Naive thymus-derived CD4-positive, alpha-beta T cell (primary cell): ENCODE data around the gene ERP27. TPM values are rescaled to one million over a fixed set of nuclear protein-coding genes. Genes with fewer than 3 reads are reported as not detected.
A peak's percentile ranks its signal among the peaks of the same experiment; 100 is the strongest.

Experiments used
- ATAC-seq: fragments of 150-1000 bp; cut with Tn5 transposase; 2 replicates; pipeline ENCODE4 v1.10.0; 2021; ENCODE audit warnings: mild to moderate bottlenecking, moderate library complexity
- CTCF ChIA-PET: fragments of 350-600 bp; sonication (Branson Sonifier 250); formaldehyde crosslinking; loops from one replicate; lab custom pipeline; 2021; ENCODE audit warnings: antibody characterized with exemption; lab: Charles Lee
- POLR2A ChIA-PET: fragments of 350-600 bp; sonication (Branson Sonifier 250); formaldehyde crosslinking; loops from one replicate; lab custom pipeline; 2021; ENCODE audit warnings: antibody characterized with exemption, inconsistent platforms; lab: Charles Lee
- DNase-seq, 9 donors: peaks; one replicate each; pipeline versions ENCODE4 v3.0.0 to v3.0.0-alpha.2; 2020 to 2022; ENCODE audit warnings: mixed read lengths in 1 of 9
- H3K27ac ChIP-seq: one replicate; pipeline ENCODE4 v1.7.0; 2013; ENCODE audit warnings: mild to moderate bottlenecking, low read depth, low read length, moderate library complexity
- H3K27me3 ChIP-seq, 2 donors: one replicate each; pipeline ENCODE4 v1.7.0; 2013; ENCODE audit warnings: low read length in 2 of 2, mild to moderate bottlenecking in 2 of 2, moderate library complexity in 2 of 2; ENCODE audit not compliant: control insufficient read depth in 2 of 2, insufficient read depth in 2 of 2
- H3K36me3 ChIP-seq, 3 experiments: 1 replicate in 2 of 3; 2 replicates in 1 of 3; pipeline ENCODE4 v1.7.0; 2013; ENCODE audit warnings: low read length in 3 of 3, mild to moderate bottlenecking in 3 of 3, moderate library complexity in 1 of 3; ENCODE audit not compliant: insufficient read depth in 3 of 3, control insufficient read depth in 2 of 3
- H3K4me1 ChIP-seq, 2 donors: one replicate each; pipeline ENCODE4 v1.7.0; 2013; ENCODE audit warnings: low read length in 2 of 2, mild to moderate bottlenecking in 2 of 2, moderate library complexity in 1 of 2; ENCODE audit not compliant: control insufficient read depth in 2 of 2, insufficient read depth in 2 of 2
- H3K4me3 ChIP-seq: 2 replicates; pipeline ENCODE4 v1.7.0; 2013; ENCODE audit warnings: mild to moderate bottlenecking, low read length
- H3K9me3 ChIP-seq, 3 experiments: 1 replicate in 2 of 3; 2 replicates in 1 of 3; pipeline ENCODE4 v1.7.0; 2013; ENCODE audit warnings: low read length in 3 of 3; ENCODE audit not compliant: control insufficient read depth in 2 of 3
- H3K27ac Mint-ChIP-seq, 9 donors: one replicate each; pipeline ENCODE4 v1.8.0; 2020 to 2022; ENCODE audit warnings: mixed read lengths in 9 of 9, mild to moderate bottlenecking in 8 of 9, moderate library complexity in 5 of 9, inconsistent platforms in 2 of 9
- H3K27me3 Mint-ChIP-seq, 5 donors: one replicate each; pipeline ENCODE4 v1.8.0; 2021 to 2022; ENCODE audit warnings: mixed read lengths in 5 of 5, mild to moderate bottlenecking in 1 of 5
- H3K36me3 Mint-ChIP-seq, 5 donors: one replicate each; pipeline ENCODE4 v1.8.0; 2020 to 2022; ENCODE audit warnings: mixed read lengths in 5 of 5, mild to moderate bottlenecking in 3 of 5, inconsistent platforms in 1 of 5
- H3K4me1 Mint-ChIP-seq, 7 donors: one replicate each; pipeline ENCODE4 v1.8.0; 2020 to 2022; ENCODE audit warnings: mixed read lengths in 7 of 7, mild to moderate bottlenecking in 3 of 7, inconsistent platforms in 1 of 7
- H3K4me3 Mint-ChIP-seq, 10 donors: one replicate each; pipeline ENCODE4 v1.8.0; 2020 to 2022; ENCODE audit warnings: mild to moderate bottlenecking in 10 of 10, mixed read lengths in 10 of 10, moderate library complexity in 6 of 10, inconsistent platforms in 2 of 10
- H3K9me3 Mint-ChIP-seq, 11 donors: one replicate each; pipeline ENCODE4 v1.8.0; 2020 to 2022; ENCODE audit warnings: mixed read lengths in 11 of 11, mild to moderate bottlenecking in 4 of 11, inconsistent platforms in 1 of 11, moderate library complexity in 1 of 11
- intact Hi-C, 2 donors: fragments of 100-400 bp; cut with micrococcal nuclease; formaldehyde crosslinking; loops; one replicate each; pipeline ENCODE4 v1.15.1; 2023
- polyA plus RNA-seq, 2 donors: library from polyadenylated mRNA; unstranded; fragments of 300-500 nt; fragmentation: Illumina TruSeq; gene quantifications; one replicate each; pipeline ENCODE4 v1.2.3, GENCODE V29; 2021
- total RNA-seq, 6 experiments: library from RNA in 5 of 6; stranded (reverse) in 5 of 6; gene quantifications; 1 replicate in 5 of 6; 2 replicates in 1 of 6; pipeline ENCODE4 v1.2.3 and lab custom pipeline; 2021 to 2026

Gene ERP27
- total and polyA plus RNA-seq, 7 experiments from 2014 or later: 5.6 to 20.3 (median 13.1) TPM

- CTCF ChIA-PET: interaction anchor here (1.0 kb wide), 1 partner anchor 12 kb away, joined by 4 read pairs; no protein-coding TSS in a partner anchor
- Mint-ChIP-seq H3K4me1 (peaks cover 6 to 39% (median 21%) of the 10 kb centered on the region in 7 donors), H3K27me3 (no peaks in the 10 kb centered on the region), H3K36me3 (peaks cover under 1 to 31% (median 24%) of the 10 kb centered on the region in 5 donors), H3K27ac (peak overlapping the region in 1 of 9 donors; percentile 45), H3K4me3 (peak overlapping the region in 3 of 10 donors; percentile 11 to 31 (median 28)), H3K9me3 (peaks cover 0 to 2% (median 0%) of the 10 kb centered on the region in 11 donors)
- H3K4me1 ChIP-seq: peaks cover 0 to 3% of the 10 kb centered on the region in 2 donors
- H3K4me3 ChIP-seq: no peak overlapping the region
- ATAC-seq (no peak), DNase-seq (no peak)
- H3K27ac ChIP-seq: no peak overlapping the region
- no peaks in the 10 kb centered on the region for H3K27me3 ChIP-seq
- intact Hi-C loops: no loop called here
- POLR2A ChIA-PET: interaction anchor here (0.7 to 1.2 kb wide), 2 partner anchors 11 to 63 kb away, joined by 3 to 4 read pairs; no protein-coding TSS in a partner anchor
- no peaks in the 10 kb centered on the region for H3K36me3 ChIP-seq
- H3K9me3 ChIP-seq: no peaks in the 10 kb centered on the region
Observed at GRCh38 chr12:14902465-14902864, 35.9 kb downstream of the ERP27 start.

- ChIA-PET CTCF (no interaction called here), POLR2A (interaction anchor here (0.6 kb wide), 1 partner anchor 10 kb away, joined by 3 read pairs; no protein-coding TSS in a partner anchor)
- H3K27me3 Mint-ChIP-seq: no peaks in the 10 kb centered on the region
- Histone ChIP-seq H3K27me3 (no peaks in the 10 kb centered on the region), H3K36me3 (no peaks in the 10 kb centered on the region), H3K4me1 (peaks cover 0 to 3% of the 10 kb centered on the region in 2 donors), H3K27ac (no peak overlapping the region), H3K4me3 (no peak overlapping the region), H3K9me3 (no peaks in the 10 kb centered on the region)
- peaks cover 0 to 23% (median 17%) of the 10 kb centered on the region in 5 donors for H3K36me3 Mint-ChIP-seq
- no peak for ATAC-seq
- peaks cover 0 to 2% (median 0%) of the 10 kb centered on the region in 11 donors for H3K9me3 Mint-ChIP-seq
- peak overlapping the region in 1 of 9 donors; percentile 48 for H3K27ac Mint-ChIP-seq
- no peak for DNase-seq
- intact Hi-C loops: loop anchor here in 1 of 2 donors (2.0 kb wide), 2 partner anchors 16 to 20 kb away; partner anchors contain the start of gene MGP
- peaks cover 6 to 38% (median 21%) of the 10 kb centered on the region in 7 donors for H3K4me1 Mint-ChIP-seq
- no peak overlapping the region for H3K4me3 Mint-ChIP-seq
Observed at GRCh38 chr12:14901228-14901562, 37.1 kb downstream of the ERP27 start.

GRCh38 chr12:14900521-14901227 is 37.7 kb downstream of the ERP27 start:
- no peak overlapping the region for H3K27ac ChIP-seq
- peaks cover 0 to 2% (median 0%) of the 10 kb centered on the region in 11 donors for H3K9me3 Mint-ChIP-seq
- intact Hi-C loops: loop anchor here in 1 of 2 donors (2.0 kb wide), 2 partner anchors 16 to 20 kb away; partner anchors contain the start of gene MGP
- H3K27ac Mint-ChIP-seq: no peak overlapping the region
- H3K36me3 Mint-ChIP-seq: peaks cover 0 to 23% (median 16%) of the 10 kb centered on the region in 5 donors
- H3K4me1 ChIP-seq: peaks cover 0 to 3% of the 10 kb centered on the region in 2 donors
- ChIA-PET CTCF (interaction anchor here (0.5 kb wide), 1 partner anchor 107 kb away, joined by 3 read pairs; no protein-coding TSS in a partner anchor), POLR2A (interaction anchor here (0.6 to 1.0 kb wide), 2 partner anchors 9 to 54 kb away, joined by 3 read pairs; no protein-coding TSS in a partner anchor)
- peaks cover 6 to 35% (median 21%) of the 10 kb centered on the region in 7 donors for H3K4me1 Mint-ChIP-seq
- DNase-seq (no peak), ATAC-seq (no peak)
- no peak overlapping the region for H3K4me3 ChIP-seq
- H3K9me3 ChIP-seq: no peaks in the 10 kb centered on the region
- no peaks in the 10 kb centered on the region for H3K27me3 Mint-ChIP-seq
- H3K27me3 ChIP-seq: no peaks in the 10 kb centered on the region
- no peaks in the 10 kb centered on the region for H3K36me3 ChIP-seq
- H3K4me3 Mint-ChIP-seq: no peak overlapping the region

GRCh38 chr12:14896521-14897169 is 41.7 kb downstream of the ERP27 start:
- no peak overlapping the region for H3K4me3 ChIP-seq
- no peaks in the 10 kb centered on the region for H3K4me1 ChIP-seq
- ATAC-seq: no peak
- intact Hi-C loops: loop anchor here in 1 of 2 donors (1.0 kb wide), 1 partner anchor 8 kb away; no protein-coding TSS in a partner anchor
- Mint-ChIP-seq H3K27ac (no peak overlapping the region), H3K4me1 (peaks cover 0 to 10% (median 3%) of the 10 kb centered on the region in 7 donors), H3K27me3 (no peaks in the 10 kb centered on the region), H3K4me3 (no peak overlapping the region), H3K9me3 (peaks cover 0 to under 1% (median 0%) of the 10 kb centered on the region in 11 donors), H3K36me3 (peaks cover 0 to 14% (median 9%) of the 10 kb centered on the region in 5 donors)
- ChIA-PET CTCF (interaction anchor here (0.6 kb wide), 1 partner anchor 90 kb away, joined by 3 read pairs; no protein-coding TSS in a partner anchor), POLR2A (no interaction called here)
- H3K27ac ChIP-seq: no peak overlapping the region
- no peaks in the 10 kb centered on the region for H3K27me3 ChIP-seq
- no peaks in the 10 kb centered on the region for H3K9me3 ChIP-seq
- DNase-seq: no peak
- no peaks in the 10 kb centered on the region for H3K36me3 ChIP-seq

GRCh38 chr12:14893506-14894250 is 44.7 kb downstream of the ERP27 start:
- Histone ChIP-seq H3K4me1 (no peaks in the 10 kb centered on the region), H3K27ac (no peak overlapping the region), H3K9me3 (no peaks in the 10 kb centered on the region), H3K27me3 (no peaks in the 10 kb centered on the region), H3K36me3 (no peaks in the 10 kb centered on the region), H3K4me3 (no peak overlapping the region)
- Mint-ChIP-seq H3K27me3 (peaks cover 0 to 9% (median 0%) of the 10 kb centered on the region in 5 donors), H3K27ac (peak overlapping the region in 1 of 9 donors; percentile 56), H3K36me3 (peaks cover 0 to 4% (median 3%) of the 10 kb centered on the region in 5 donors), H3K4me1 (no peaks in the 10 kb centered on the region), H3K4me3 (no peak overlapping the region), H3K9me3 (no peaks in the 10 kb centered on the region)
- POLR2A ChIA-PET: interaction anchor here (2.3 kb wide), 1 partner anchor 9 kb away, joined by 5 read pairs; no protein-coding TSS in a partner anchor
- DNase-seq (no peak), ATAC-seq (no peak)
- CTCF ChIA-PET: interaction anchor here (0.6 kb wide), 1 partner anchor 55 kb away, joined by 3 read pairs; no protein-coding TSS in a partner anchor
- intact Hi-C loops: no loop called here
